Measurements from ENCODE around the gene GRAMD2B. TPM values are rescaled to one million over a fixed set of nuclear protein-coding genes. Genes with fewer than 3 reads are reported as not detected.

The GRAMD2B gene
- total RNA-seq, 1 experiment from 2014 or later, result 6.7 TPM

- Mint-ChIP-seq H3K27ac (no peak overlapping the region), H3K4me1 (peaks cover 17% of the 10 kb centered on the region in 2 experiments), H3K36me3 (ENCODE audit: insufficient read depth in 1 of 3, low read depth in 3 of 3) (peaks cover 5 to 22% (median 7%) of the 10 kb centered on the region in 3 experiments; a peak in 6 of 7 replicates), H3K27me3 (ENCODE audit: low read depth) (no peaks in the 10 kb centered on the region), H3K9me3 (peaks cover 23 to 25% of the 10 kb centered on the region in 2 experiments), H3K4me3 (no peak overlapping the region)
- H3K23ac ChIP-seq (ENCODE audit: insufficient read length, low read depth, low read length), result no peak overlapping the region
- H3K9me3 ChIP-seq (ENCODE audit: control insufficient read depth, low read depth, low read length), result no peaks in the 10 kb centered on the region
- DNase-seq, result no peak
- H3K9ac ChIP-seq (ENCODE audit: extremely low read depth, insufficient read length, low read length), result no peak overlapping the region
- no peak overlapping the region for H2AK5ac ChIP-seq (ENCODE audit: insufficient read length, low read length)
- no peak overlapping the region for H2BK12ac ChIP-seq (ENCODE audit: insufficient read length, low read depth, low read length)
- H2BK5ac ChIP-seq (ENCODE audit: insufficient read length, low read length), result no peak overlapping the region
- H3K4ac ChIP-seq (ENCODE audit: low read depth, low read length), result no peak overlapping the region
- no CpG with 5 or more reads among the region's 3 CpGs for WGBS (ENCODE audit: extremely low coverage, insufficient read length, low lambda C conversion rate)
- no peaks in the 10 kb centered on the region for H4K20me1 ChIP-seq (ENCODE audit: control insufficient read depth, insufficient read depth, insufficient read length)
- no peaks in the 10 kb centered on the region for H3K27me3 ChIP-seq (ENCODE audit: insufficient read depth, low read length)
- no peaks in the 10 kb centered on the region for H3K79me2 ChIP-seq (ENCODE audit: insufficient read depth, low read length)
- H3K23me2 ChIP-seq (ENCODE audit: insufficient read length, low read depth, low read length, poor library complexity, severe bottlenecking), result no peaks in the 10 kb centered on the region
- H3K27ac ChIP-seq (ENCODE audit: insufficient read length, low read depth, low read length), result no peak overlapping the region
- no peak overlapping the region for H3K56ac ChIP-seq (ENCODE audit: insufficient read length, low read depth, low read length)
- H3K4me1 ChIP-seq (ENCODE audit: insufficient read depth, low read length), result no peaks in the 10 kb centered on the region; the same call in 1 of the 2 replicates
- no peak overlapping the region for H2BK20ac ChIP-seq (ENCODE audit: low read depth, low read length, poor library complexity, severe bottlenecking)
- H4K5ac ChIP-seq (ENCODE audit: insufficient read length, low read depth, low read length), result no peak overlapping the region
- H3K18ac ChIP-seq (ENCODE audit: insufficient read length, low read depth, low read length), result no peak overlapping the region
- H4K91ac ChIP-seq (ENCODE audit: insufficient read length, low read depth, low read length), result no peak overlapping the region
- no peak overlapping the region for H2AFZ ChIP-seq (ENCODE audit: low read length)
- H3K79me1 ChIP-seq (ENCODE audit: insufficient read depth, low read depth, low read length, poor library complexity, severe bottlenecking), result no peaks in the 10 kb centered on the region
- no peak overlapping the region for H2BK15ac ChIP-seq (ENCODE audit: low read depth, low read length)
- H4K8ac ChIP-seq (replicated peaks; ENCODE audit: insufficient read length, low read depth, low read length), result no peak overlapping the region
- H3K4me2 ChIP-seq (ENCODE audit: insufficient read depth, insufficient read length, low read length), result no peak overlapping the region
- TF ChIP-seq CTCF (conservative IDR thresholded peaks at IDR 0.05), result no peak
- H2BK120ac ChIP-seq (ENCODE audit: low read depth, low read length, poor library complexity, severe bottlenecking), result no peak overlapping the region
- H3T11ph ChIP-seq (ENCODE audit: low read length), result no peak overlapping the region
- H3K14ac ChIP-seq (ENCODE audit: insufficient read depth, low read length), result no peak overlapping the region
These were observed 22.5 kb upstream of the GRAMD2B start for GRCh38 chr5:126400621-126401251.
